Endodermal cell (in vitro differentiated cells): ENCODE data around the gene SPAG17. TPM values are rescaled to one million over a fixed set of nuclear protein-coding genes. Genes with fewer than 3 reads are reported as not detected.

Source experiments
- DNase-seq: peaks from one replicate; pipeline ENCODE4 v3.0.0-alpha.2; 2017
- H3K27ac ChIP-seq: 2 replicates; pipeline ENCODE4 v1.5.1; 2013; ENCODE audit warnings: mild to moderate bottlenecking, low read depth, low read length, moderate library complexity
- H3K27me3 ChIP-seq: 2 replicates; pipeline ENCODE4 v1.6.1; 2013; ENCODE audit warnings: mild to moderate bottlenecking, low read length, moderate library complexity; ENCODE audit not compliant: insufficient read depth, control insufficient read depth, poor library complexity, severe bottlenecking
- H3K36me3 ChIP-seq: 2 replicates; pipeline ENCODE4 v1.7.0; 2013; ENCODE audit warnings: mild to moderate bottlenecking, low read length, moderate library complexity; ENCODE audit not compliant: control insufficient read depth, insufficient read depth
- H3K4me1 ChIP-seq: one replicate; pipeline ENCODE4 v1.7.0; 2013; ENCODE audit warnings: low read length; ENCODE audit not compliant: control insufficient read depth, insufficient read depth
- H3K4me3 ChIP-seq: 2 replicates; pipeline ENCODE4 v1.5.1; 2013; ENCODE audit warnings: mild to moderate bottlenecking, low read length, moderate library complexity
- H3K9ac ChIP-seq: 2 replicates; pipeline ENCODE4 v1.6.1; 2013; ENCODE audit warnings: mild to moderate bottlenecking, low read length, moderate library complexity; ENCODE audit not compliant: poor library complexity, severe bottlenecking; ENCODE audit errors: extremely low read depth
- H3K9me3 ChIP-seq: 2 replicates; pipeline ENCODE4 v1.6.1; 2013; ENCODE audit warnings: mild to moderate bottlenecking, low read length, moderate library complexity; ENCODE audit not compliant: control insufficient read depth
- H3K27ac Mint-ChIP-seq: 2 replicates; pipeline ENCODE4 v1.8.0; 2020; ENCODE audit warnings: mixed read lengths
- H3K27me3 Mint-ChIP-seq: 2 replicates; pipeline ENCODE4 v1.8.0; 2021; ENCODE audit warnings: mild to moderate bottlenecking, mixed read lengths; ENCODE audit not compliant: insufficient read depth
- H3K36me3 Mint-ChIP-seq: 2 replicates; pipeline ENCODE4 v1.8.0; 2020; ENCODE audit warnings: low read depth, mixed read lengths
- H3K4me1 Mint-ChIP-seq: 2 replicates; pipeline ENCODE4 v1.8.0; 2020; ENCODE audit warnings: mixed read lengths
- H3K4me3 Mint-ChIP-seq: 2 replicates; pipeline ENCODE4 v1.8.0; 2020; ENCODE audit warnings: mild to moderate bottlenecking, moderate library complexity, mixed read lengths
- H3K9me3 Mint-ChIP-seq: 2 replicates; pipeline ENCODE4 v1.8.0; 2020; ENCODE audit warnings: mild to moderate bottlenecking, mixed read lengths
- WGBS, 2 experiments: methylation state at CpG; one replicate each; pipeline versions ENCODE4 v1.1.5 to v1.1.7; 2013; ENCODE audit warnings: missing lambda C conversion rate in 2 of 2, mixed read lengths in 1 of 2; ENCODE audit not compliant: insufficient coverage in 1 of 2, insufficient read length in 1 of 2; 5-methylcytosine and 5-hydroxymethylcytosine counted together
- total RNA-seq, 2 donors: library from RNA; stranded (reverse); fragmentation: NEBNext Ultra II Directional in 1 of 2; extraction: Animal tissue kit (Norgen Biotek cat#: 25700) in 1 of 2; gene quantifications; 2 replicates in 1 of 2; 3 replicates in 1 of 2; pipeline ENCODE4 v1.2.1, GENCODE V29; 2021
- TF ChIP-seq, protein P1 (sequence below): fragments of 200-600 bp; sonication (generic); conservative IDR thresholded peaks from 2 replicates; pipeline ENCODE4 v1.5.0; 2021; ENCODE audit warnings: antibody characterized with exemption, mild to moderate bottlenecking

Gene SPAG17
- total RNA-seq, 2 donors from 2014 or later = 5.0 to 6.3 TPM

DNA sequence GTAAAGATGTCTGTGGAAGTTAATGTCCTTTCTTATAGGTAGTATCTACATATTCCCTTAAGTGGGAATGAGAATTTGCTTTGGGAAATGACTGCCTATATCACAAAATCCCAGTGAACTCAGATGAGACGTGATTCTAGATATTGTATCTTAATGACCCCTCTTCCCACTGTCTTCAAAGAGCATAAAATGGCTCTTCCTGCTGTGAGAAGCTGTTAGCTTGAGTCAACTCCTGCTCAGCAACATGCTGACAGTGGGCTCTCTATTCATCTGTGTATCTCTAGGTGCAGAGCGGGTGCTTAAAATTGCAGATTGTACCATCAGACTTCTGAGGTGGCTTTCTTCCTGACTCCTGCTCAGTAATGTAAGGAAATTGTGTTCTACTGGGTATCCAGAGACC lies 100.6 kb downstream of the SPAG17 start:
- H3K4me3 ChIP-seq = no peak overlapping the region
- H3K27me3 ChIP-seq = peaks cover 63% of the 10 kb centered on the region
- Mint-ChIP-seq H3K9me3 (peaks cover 4% of the 10 kb centered on the region), H3K36me3 (no peaks in the 10 kb centered on the region), H3K4me1 (peaks cover 23% of the 10 kb centered on the region), H3K27me3 (peaks cover 45% of the 10 kb centered on the region), H3K27ac (no peak overlapping the region), H3K4me3 (no peak overlapping the region)
- H3K9me3 ChIP-seq = peaks cover 1% of the 10 kb centered on the region
- H3K9ac ChIP-seq = no peak overlapping the region
- DNase-seq = peak; percentile 45
- no peaks in the 10 kb centered on the region for H3K36me3 ChIP-seq
- no peak overlapping the region for H3K27ac ChIP-seq
- no peaks in the 10 kb centered on the region for H3K4me1 ChIP-seq
- TF ChIP-seq, protein P1, sequence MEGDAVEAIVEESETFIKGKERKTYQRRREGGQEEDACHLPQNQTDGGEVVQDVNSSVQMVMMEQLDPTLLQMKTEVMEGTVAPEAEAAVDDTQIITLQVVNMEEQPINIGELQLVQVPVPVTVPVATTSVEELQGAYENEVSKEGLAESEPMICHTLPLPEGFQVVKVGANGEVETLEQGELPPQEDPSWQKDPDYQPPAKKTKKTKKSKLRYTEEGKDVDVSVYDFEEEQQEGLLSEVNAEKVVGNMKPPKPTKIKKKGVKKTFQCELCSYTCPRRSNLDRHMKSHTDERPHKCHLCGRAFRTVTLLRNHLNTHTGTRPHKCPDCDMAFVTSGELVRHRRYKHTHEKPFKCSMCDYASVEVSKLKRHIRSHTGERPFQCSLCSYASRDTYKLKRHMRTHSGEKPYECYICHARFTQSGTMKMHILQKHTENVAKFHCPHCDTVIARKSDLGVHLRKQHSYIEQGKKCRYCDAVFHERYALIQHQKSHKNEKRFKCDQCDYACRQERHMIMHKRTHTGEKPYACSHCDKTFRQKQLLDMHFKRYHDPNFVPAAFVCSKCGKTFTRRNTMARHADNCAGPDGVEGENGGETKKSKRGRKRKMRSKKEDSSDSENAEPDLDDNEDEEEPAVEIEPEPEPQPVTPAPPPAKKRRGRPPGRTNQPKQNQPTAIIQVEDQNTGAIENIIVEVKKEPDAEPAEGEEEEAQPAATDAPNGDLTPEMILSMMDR = no peak
- WGBS, 2 experiments = 26 to 80% methylated on average over 1 to 2 of the region's 2 CpGs

DNA sequence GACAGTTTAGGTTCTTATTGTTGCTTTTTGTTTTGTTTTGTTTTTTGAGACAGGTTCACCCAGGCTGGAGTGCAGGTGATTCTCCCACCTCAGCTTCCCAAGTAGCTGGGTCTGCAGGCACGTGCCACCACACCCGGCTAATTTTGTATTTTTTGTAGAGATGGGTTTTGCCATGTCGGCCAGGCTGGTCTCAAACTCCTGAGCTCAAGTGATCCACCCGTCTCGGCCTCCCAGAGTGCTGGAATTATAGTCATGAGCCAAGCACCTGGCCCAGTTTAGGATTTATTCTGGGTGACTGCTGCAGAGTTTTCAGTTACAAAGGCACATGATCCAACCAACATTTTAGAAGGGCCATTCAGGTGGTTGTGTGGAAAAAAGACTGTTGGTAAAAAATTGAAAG lies 102.0 kb downstream of the SPAG17 start:
- H3K27me3 Mint-ChIP-seq = peaks cover 45% of the 10 kb centered on the region
- no peak for DNase-seq
- H3K27ac Mint-ChIP-seq = no peak overlapping the region
- no peak overlapping the region for H3K4me3 Mint-ChIP-seq
- H3K9me3 ChIP-seq = no peaks in the 10 kb centered on the region
- H3K36me3 Mint-ChIP-seq = no peaks in the 10 kb centered on the region
- H3K9ac ChIP-seq = no peak overlapping the region
- H3K4me1 Mint-ChIP-seq = peaks cover 23% of the 10 kb centered on the region
- H3K36me3 ChIP-seq = no peaks in the 10 kb centered on the region
- no peak overlapping the region for H3K4me3 ChIP-seq
- H3K27me3 ChIP-seq = peaks cover 59% of the 10 kb centered on the region
- H3K9me3 Mint-ChIP-seq = peaks cover 2% of the 10 kb centered on the region
- no peak overlapping the region for H3K27ac ChIP-seq
- WGBS, 2 experiments = 93 to 96% methylated on average over 5 of the region's 5 CpGs
- H3K4me1 ChIP-seq = no peaks in the 10 kb centered on the region
- TF ChIP-seq, protein P1 = no peak

DNA sequence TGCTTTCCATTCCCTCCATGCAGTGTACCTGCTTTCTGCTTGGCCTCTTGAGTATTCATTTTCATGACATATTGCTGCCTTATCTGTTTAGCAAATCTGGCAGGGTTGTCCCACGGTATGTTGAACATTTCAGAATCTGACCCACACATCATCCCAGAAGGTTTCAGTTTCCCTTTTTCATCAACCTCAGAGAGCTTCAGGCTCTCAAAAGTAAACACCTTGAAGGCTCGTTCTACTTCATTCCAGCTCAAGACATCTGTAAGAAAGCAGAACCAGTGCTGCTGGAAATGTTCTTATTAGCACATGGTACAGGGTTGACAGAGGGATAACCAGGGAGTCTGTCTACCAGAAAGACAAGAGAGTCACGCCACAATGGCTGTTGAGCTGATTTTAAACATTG lies 103.6 kb downstream of the SPAG17 start:
- DNase-seq = no peak
- Histone ChIP-seq H3K9ac (no peak overlapping the region), H3K27me3 (peaks cover 45% of the 10 kb centered on the region), H3K4me1 (no peaks in the 10 kb centered on the region), H3K36me3 (no peaks in the 10 kb centered on the region), H3K27ac (no peak overlapping the region), H3K4me3 (no peak overlapping the region), H3K9me3 (no peaks in the 10 kb centered on the region)
- no peak overlapping the region for H3K27ac Mint-ChIP-seq
- peaks cover 39% of the 10 kb centered on the region for H3K27me3 Mint-ChIP-seq
- TF ChIP-seq, protein P1 = no peak
- peaks cover 29% of the 10 kb centered on the region for H3K4me1 Mint-ChIP-seq
- H3K36me3 Mint-ChIP-seq = no peaks in the 10 kb centered on the region
- no peak overlapping the region for H3K4me3 Mint-ChIP-seq
- WGBS, 2 experiments = 90 to 100% methylated on average over 3 of the region's 3 CpGs
- H3K9me3 Mint-ChIP-seq = peaks cover 2% of the 10 kb centered on the region
